GM18520 (cell line): ENCODE data around the gene SND1.

Experiments used
- ATAC-seq: cut with Tn5 transposase; IDR thresholded peaks from one replicate; pipeline ENCODE4 v1.9.1; 2021; ENCODE audit not compliant: unreplicated experiment

The SND1 gene

GRCh38 chr7:127682140-127682539 lies 30.1 kb downstream of the SND1 start:
- no peak for ATAC-seq

GRCh38 chr7:127683776-127684681 lies 32.0 kb downstream of the SND1 start:
- peak; percentile 57 for ATAC-seq

- no peak for ATAC-seq
Observed at GRCh38 chr7:127689194-127689772, 37.3 kb downstream of the SND1 start.

GRCh38 chr7:127690337-127690736 lies 38.3 kb downstream of the SND1 start:
- ATAC-seq, result no peak

GRCh38 chr7:127690806-127691205 lies 38.8 kb downstream of the SND1 start:
- ATAC-seq, result no peak

GRCh38 chr7:127692200-127692599 lies 40.2 kb downstream of the SND1 start:
- peak; percentile 36 for ATAC-seq

GRCh38 chr7:127699853-127700252 lies 47.9 kb downstream of the SND1 start:
- no peak for ATAC-seq

- ATAC-seq, result no peak
Observed at GRCh38 chr7:127702052-127702652, 50.2 kb downstream of the SND1 start.

GRCh38 chr7:127702938-127703337 lies 50.9 kb downstream of the SND1 start:
- ATAC-seq, result no peak

GRCh38 chr7:127704211-127704610 lies 52.2 kb downstream of the SND1 start:
- no peak for ATAC-seq

GRCh38 chr7:127705461-127705959 lies 53.5 kb downstream of the SND1 start:
- ATAC-seq, result no peak

GRCh38 chr7:127706766-127707165 lies 54.8 kb downstream of the SND1 start:
- ATAC-seq, result no peak

- no peak for ATAC-seq
Observed at GRCh38 chr7:127708201-127708600, 56.2 kb downstream of the SND1 start.

GRCh38 chr7:127708788-127709187 lies 56.8 kb downstream of the SND1 start:
- ATAC-seq, result no peak

- no peak for ATAC-seq
Observed at GRCh38 chr7:127710635-127711034, 58.6 kb downstream of the SND1 start.

GRCh38 chr7:127711872-127712271 lies 59.9 kb downstream of the SND1 start:
- no peak for ATAC-seq

- no peak for ATAC-seq
Observed at GRCh38 chr7:127713006-127713405, 61.0 kb downstream of the SND1 start.

- no peak for ATAC-seq
Observed at GRCh38 chr7:127713758-127714157, 61.8 kb downstream of the SND1 start.

GRCh38 chr7:127715272-127715671 lies 63.3 kb downstream of the SND1 start:
- no peak for ATAC-seq

GRCh38 chr7:127715901-127716300 lies 63.9 kb downstream of the SND1 start:
- no peak for ATAC-seq

- ATAC-seq, result no peak
Observed at GRCh38 chr7:127717502-127718339, 65.7 kb downstream of the SND1 start.
